HepG2 (cell line): ENCODE results near the gene MTMR10.

ENCODE experiments used
- CBX5 ChIP-seq: sonication (generic); formaldehyde crosslinking; IDR thresholded peaks from 2 replicates; pipeline ENCODE4 v1.4.0; 2020; ENCODE audit warnings: missing genetic modification reagents, borderline replicate concordance
- MAX ChIP-seq: IDR thresholded peaks from 2 replicates; pipeline ENCODE4 v1.6.1; 2012; ENCODE audit warnings: inconsistent platforms

DNA sequence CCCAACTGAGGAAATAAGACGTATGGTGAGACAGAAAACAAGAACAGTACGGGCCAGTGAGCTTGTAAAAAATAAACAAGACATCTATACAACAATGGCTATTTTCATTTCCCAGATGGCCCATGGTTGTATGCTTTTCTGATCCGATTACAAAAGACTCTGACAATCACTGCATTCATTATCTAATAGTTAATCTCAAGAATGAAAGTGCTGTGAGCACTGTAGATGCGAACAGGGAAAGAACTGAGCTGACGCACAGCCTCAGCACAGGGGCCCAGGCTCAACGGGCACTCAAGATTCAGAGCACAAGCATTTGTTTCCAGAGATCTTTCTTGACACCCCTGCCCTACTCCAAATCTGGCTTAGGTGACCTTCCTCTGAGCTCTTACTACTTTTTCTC, 6.9 kb downstream of the MTMR10 start:
- TF ChIP-seq MAX: no peak
- TF ChIP-seq CBX5 (CRISPR knock-in tag): no peak
